Keratinocyte (primary cell): Measurements from ENCODE around the gene CD27. TPM values are rescaled to one million over a fixed set of nuclear protein-coding genes. Genes with fewer than 3 reads are reported as not detected.
A peak's percentile ranks its signal among the peaks of the same experiment; 100 is the strongest.
"Not testable (repeated sequence)": the region's sequence is repeated elsewhere in the genome, so short reads cannot be mapped to it uniquely, and the experiment has no call there.

Experiments
- DNase-seq: peaks from one replicate; pipeline ENCODE4 v3.0.0-alpha.2; 2011; ENCODE audit warnings: low read depth, missing footprints, low spot score
- FAIRE-seq: peaks from 2 replicates; lab custom pipeline; 2011; peaks lifted over from hg19 to GRCh38; lab: Jason Lieb, UNC
- H2AFZ ChIP-seq: 2 replicates; pipeline ENCODE4 v1.6.0; 2012; ENCODE audit warnings: low read length, control low read depth, inconsistent platforms; ENCODE audit not compliant: control insufficient read depth
- H3K27ac ChIP-seq: 2 replicates; pipeline ENCODE4 v1.5.1; 2011; ENCODE audit warnings: low read length; ENCODE audit not compliant: control insufficient read depth, insufficient read depth
- H3K27me3 ChIP-seq: 3 replicates; pipeline ENCODE4 v1.6.0; 2011; ENCODE audit warnings: low read length; ENCODE audit not compliant: control insufficient read depth, insufficient read depth; ENCODE audit errors: extremely low read depth
- H3K36me3 ChIP-seq, 2 experiments: 2 replicates in 1 of 2; 3 replicates in 1 of 2; pipeline ENCODE4 v1.5.1; 2011; ENCODE audit warnings: low read length in 2 of 2, mild to moderate bottlenecking in 1 of 2; ENCODE audit not compliant: control insufficient read depth in 2 of 2, insufficient read depth in 2 of 2; ENCODE audit errors: extremely low read depth in 1 of 2
- H3K4me1 ChIP-seq: 3 replicates; pipeline ENCODE4 v1.5.1; 2011; ENCODE audit warnings: low read length; ENCODE audit not compliant: control insufficient read depth, insufficient read depth; ENCODE audit errors: extremely low read depth
- H3K4me2 ChIP-seq: 3 replicates; pipeline ENCODE4 v1.6.0; 2011; ENCODE audit warnings: low read depth, low read length; ENCODE audit not compliant: control insufficient read depth, insufficient read depth; ENCODE audit errors: extremely low read depth
- H3K4me3 ChIP-seq, 3 experiments: fragments of 200-600 bp in 1 of 3; sonication (generic) in 1 of 3; 2 replicates in 2 of 3; 3 replicates in 1 of 3; pipeline ENCODE4 v1.5.1; 2011 to 2016; ENCODE audit warnings: low read length in 3 of 3, mild to moderate bottlenecking in 3 of 3, control low read depth in 2 of 3, inconsistent platforms in 1 of 3, low read depth in 1 of 3, mixed read lengths in 1 of 3, mixed run types in 1 of 3, moderate library complexity in 1 of 3; ENCODE audit not compliant: control insufficient read depth in 2 of 3, insufficient read depth in 2 of 3; ENCODE audit errors: extremely low read depth in 1 of 3
- H3K79me2 ChIP-seq: 2 replicates; pipeline ENCODE4 v1.6.0; 2012; ENCODE audit warnings: low read length; ENCODE audit not compliant: control insufficient read depth, insufficient read depth
- H3K9ac ChIP-seq: 3 replicates; pipeline ENCODE4 v1.6.0; 2011; ENCODE audit warnings: low read length; ENCODE audit not compliant: control insufficient read depth, insufficient read depth; ENCODE audit errors: extremely low read depth
- H3K9me1 ChIP-seq: 3 replicates; pipeline ENCODE4 v1.6.0; 2011; ENCODE audit warnings: low read length; ENCODE audit not compliant: control insufficient read depth, insufficient read depth; ENCODE audit errors: extremely low read depth
- H3K9me3 ChIP-seq: 2 replicates; pipeline ENCODE4 v1.5.1; 2012; ENCODE audit warnings: low read depth, low read length; ENCODE audit not compliant: control insufficient read depth
- H4K20me1 ChIP-seq: 3 replicates; pipeline ENCODE4 v1.6.0; 2011; ENCODE audit warnings: low read length; ENCODE audit not compliant: control insufficient read depth, insufficient read depth; ENCODE audit errors: extremely low read depth
- EZH2 ChIP-seq: IDR thresholded peaks from one replicate; pipeline ENCODE4 v1.6.1; 2012; ENCODE audit warnings: inconsistent platforms, mild to moderate bottlenecking, low read length, moderate library complexity
- dilution Hi-C: fragments of 300-500 bp; cut with MboI; formaldehyde crosslinking; loops from one replicate; pipeline ENCODE4 v1.7.0; 2020; ENCODE audit warnings: low sequenced_read_pairs; ENCODE audit not compliant: extremely low pct_ligation_motif_present
- polyA plus RNA-seq, 5 experiments: library from polyadenylated mRNA; depleted of rRNA in 3 of 5; stranded (reverse) in 3 of 5; stranded (forward) in 1 of 5; unstranded in 1 of 5; fragments of >200 nt; gene quantifications; 1 replicate in 1 of 5; 2 replicates in 3 of 5; 3 replicates in 1 of 5; pipeline versions ENCODE4 v1.2.1 to v1.2.3, GENCODE V29; 2011 to 2012; ENCODE audit warnings: missing spikeins in 2 of 5, low read depth in 1 of 5, low replicate concordance in 1 of 5
- TF ChIP-seq, protein P1 (sequence below), 3 experiments: IDR thresholded peaks in 1 of 3; conservative IDR thresholded peaks in 1 of 3; optimal IDR thresholded peaks in 1 of 3; 2 replicates in 2 of 3; 3 replicates in 1 of 3; pipeline versions ENCODE3 to v1.5.1; 2011; ENCODE audit warnings: low read length in 3 of 3, mild to moderate bottlenecking in 3 of 3, moderate library complexity in 2 of 3, control low read depth in 1 of 3, inconsistent platforms in 1 of 3; ENCODE audit not compliant: insufficient read depth in 2 of 3; ENCODE audit errors: extremely low read depth in 1 of 3

The CD27 gene
- polyA plus RNA-seq, 1 donor (not counting 4 experiments of a cell fraction or from before 2014, with no cell fraction given), result not detected

DNA sequence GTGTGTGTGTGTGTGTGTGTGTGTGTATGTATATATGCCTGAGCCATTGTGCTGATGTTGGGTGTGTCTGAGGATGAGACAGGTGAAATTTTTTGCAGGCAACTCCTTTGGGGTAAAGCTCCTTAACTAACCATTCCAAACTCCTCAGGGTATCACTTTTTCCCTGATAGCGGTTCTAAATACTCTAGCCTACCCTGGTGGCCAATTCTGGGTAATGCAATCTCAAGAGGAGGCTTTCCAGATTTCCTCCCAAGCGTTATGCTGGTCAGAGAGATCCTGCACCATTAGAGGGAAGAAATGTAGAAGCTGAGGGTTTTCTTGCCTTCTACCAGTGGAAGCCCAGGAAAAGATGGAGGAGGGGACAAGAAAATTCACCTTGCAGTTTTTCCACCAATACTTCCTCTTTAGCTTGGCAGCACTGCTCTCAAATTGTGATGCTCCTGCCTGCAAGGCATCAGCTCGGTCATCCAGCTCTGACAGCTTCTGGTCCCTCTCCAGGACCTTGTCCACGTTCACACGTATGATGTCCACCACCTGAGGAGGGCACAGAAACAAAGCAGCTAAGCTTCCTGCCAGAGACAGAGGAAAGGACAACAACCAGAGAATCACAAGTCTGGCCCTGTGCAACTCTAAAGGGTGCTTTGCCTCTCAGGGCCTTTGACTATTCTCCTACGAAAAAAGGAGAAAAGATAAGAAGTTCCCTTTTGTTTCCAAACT is 20.9 kb downstream of the CD27 start:
- no peak overlapping the region for H3K27ac ChIP-seq
- peaks cover 3% of the 10 kb centered on the region for H3K79me2 ChIP-seq
- no peaks in the 10 kb centered on the region for H4K20me1 ChIP-seq
- dilution Hi-C loops, result no loop called here
- no peak overlapping the region for H3K9ac ChIP-seq
- H3K4me1 ChIP-seq, result peaks cover 15% of the 10 kb centered on the region
- no peak overlapping the region for H3K4me2 ChIP-seq
- H2AFZ ChIP-seq, result no peak overlapping the region
- no peaks in the 10 kb centered on the region for H3K9me1 ChIP-seq
- H3K27me3 ChIP-seq, result no peaks in the 10 kb centered on the region
- no peak for TF ChIP-seq EZH2
- TF ChIP-seq, protein P1, sequence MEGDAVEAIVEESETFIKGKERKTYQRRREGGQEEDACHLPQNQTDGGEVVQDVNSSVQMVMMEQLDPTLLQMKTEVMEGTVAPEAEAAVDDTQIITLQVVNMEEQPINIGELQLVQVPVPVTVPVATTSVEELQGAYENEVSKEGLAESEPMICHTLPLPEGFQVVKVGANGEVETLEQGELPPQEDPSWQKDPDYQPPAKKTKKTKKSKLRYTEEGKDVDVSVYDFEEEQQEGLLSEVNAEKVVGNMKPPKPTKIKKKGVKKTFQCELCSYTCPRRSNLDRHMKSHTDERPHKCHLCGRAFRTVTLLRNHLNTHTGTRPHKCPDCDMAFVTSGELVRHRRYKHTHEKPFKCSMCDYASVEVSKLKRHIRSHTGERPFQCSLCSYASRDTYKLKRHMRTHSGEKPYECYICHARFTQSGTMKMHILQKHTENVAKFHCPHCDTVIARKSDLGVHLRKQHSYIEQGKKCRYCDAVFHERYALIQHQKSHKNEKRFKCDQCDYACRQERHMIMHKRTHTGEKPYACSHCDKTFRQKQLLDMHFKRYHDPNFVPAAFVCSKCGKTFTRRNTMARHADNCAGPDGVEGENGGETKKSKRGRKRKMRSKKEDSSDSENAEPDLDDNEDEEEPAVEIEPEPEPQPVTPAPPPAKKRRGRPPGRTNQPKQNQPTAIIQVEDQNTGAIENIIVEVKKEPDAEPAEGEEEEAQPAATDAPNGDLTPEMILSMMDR (optimal IDR thresholded peaks at IDR 0.05 in 1 of 3, IDR thresholded peaks at IDR 0.05 in 1 of 3, conservative IDR thresholded peaks at IDR 0.05 in 1 of 3; ENCODE audit: extremely low read depth in 1 of 3, insufficient read depth in 2 of 3, low read length in 3 of 3), result peak; percentile 66 to 91 (median 81)
- no peaks in the 10 kb centered on the region for H3K9me3 ChIP-seq
- FAIRE-seq, result peak; percentile 17
- H3K4me3 ChIP-seq, result no peak overlapping the region
- no peak for DNase-seq
- peaks cover 10 to 20% of the 10 kb centered on the region in 2 experiments for H3K36me3 ChIP-seq

DNA sequence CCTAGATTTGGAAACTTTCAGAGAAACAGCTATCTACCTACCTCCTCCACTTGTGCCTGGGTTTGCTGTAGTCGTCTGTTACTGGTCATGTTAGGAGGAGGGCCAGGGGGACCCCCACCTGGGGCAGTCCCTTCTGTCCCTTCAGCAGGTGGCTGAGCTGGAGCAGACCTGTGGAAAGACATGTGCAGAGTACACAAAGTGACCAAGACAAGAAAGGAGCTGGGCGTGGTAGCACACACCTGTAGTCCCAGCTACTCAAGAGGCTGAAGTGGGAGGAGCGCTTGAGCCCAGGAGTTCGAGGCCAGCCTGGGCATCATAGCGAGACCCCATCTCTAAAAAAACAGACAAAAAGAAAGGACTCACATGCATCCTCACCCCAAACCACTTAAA is 21.4 kb downstream of the CD27 start:
- dilution Hi-C loops, result no loop called here
- H3K9ac ChIP-seq, result no peak overlapping the region
- TF ChIP-seq, protein P1 (optimal IDR thresholded peaks at IDR 0.05 in 1 of 3, IDR thresholded peaks at IDR 0.05 in 1 of 3, conservative IDR thresholded peaks at IDR 0.05 in 1 of 3; ENCODE audit: extremely low read depth in 1 of 3, insufficient read depth in 2 of 3, low read length in 3 of 3), result no peak
- TF ChIP-seq EZH2, result no peak
- no peak overlapping the region for H3K27ac ChIP-seq
- no peak overlapping the region for H3K4me3 ChIP-seq
- H3K4me1 ChIP-seq, result peaks cover 18% of the 10 kb centered on the region
- DNase-seq (no peak), FAIRE-seq (no peak)
- no peak overlapping the region for H2AFZ ChIP-seq
- no peaks in the 10 kb centered on the region for H3K9me3 ChIP-seq
- H4K20me1 ChIP-seq, result no peaks in the 10 kb centered on the region
- H3K36me3 ChIP-seq, result peaks cover 10 to 14% of the 10 kb centered on the region in 2 experiments
- H3K4me2 ChIP-seq, result no peak overlapping the region
- no peaks in the 10 kb centered on the region for H3K27me3 ChIP-seq
- H3K79me2 ChIP-seq, result peaks cover 3% of the 10 kb centered on the region
- no peaks in the 10 kb centered on the region for H3K9me1 ChIP-seq

DNA sequence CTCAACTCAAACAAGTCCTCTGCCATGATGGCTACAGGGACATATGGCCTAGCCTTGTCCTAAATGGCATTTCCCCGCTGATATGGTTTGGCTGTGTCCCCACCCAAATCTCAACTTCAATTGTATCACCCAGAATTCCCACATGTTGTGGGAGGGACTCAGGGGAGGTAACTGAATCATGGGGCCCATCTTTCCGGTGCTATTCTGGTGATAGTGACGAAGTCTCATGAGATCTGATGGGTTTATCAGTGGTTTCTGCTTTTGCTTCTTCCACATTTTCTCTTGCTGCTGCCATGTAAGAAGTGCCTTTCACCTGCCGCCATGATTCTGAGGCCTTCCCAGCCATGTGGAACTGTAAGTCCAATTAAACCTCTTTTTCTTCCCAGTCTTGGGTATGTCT is 22.0 kb downstream of the CD27 start:
- H3K79me2 ChIP-seq, H3K4me2 ChIP-seq, H3K9me1 ChIP-seq, H4K20me1 ChIP-seq, H3K9me3 ChIP-seq, H3K4me3 ChIP-seq, H3K9ac ChIP-seq, dilution Hi-C loops, H3K27ac ChIP-seq, H3K27me3 ChIP-seq, H2AFZ ChIP-seq, FAIRE-seq, DNase-seq: not testable (repeated sequence)
- peaks cover 21% of the 10 kb centered on the region for H3K4me1 ChIP-seq
- H3K36me3 ChIP-seq, result peaks cover 8 to 10% of the 10 kb centered on the region in 2 experiments
